SU-DHL-6 (cell line): Measurements from ENCODE around the gene COMT.

Experiments used
- H2AFZ ChIP-seq: fragments of 200-600 bp; sonication (generic); 2 replicates; pipeline ENCODE4 v1.6.1; 2014; ENCODE audit warnings: low read depth, mild to moderate bottlenecking, moderate library complexity, mixed read lengths, antibody characterized with exemption, low read length; ENCODE audit not compliant: severe bottlenecking
- H3F3A ChIP-seq: fragments of 200-600 bp; shearing (Covaris generic); 2 replicates; pipeline ENCODE4 v1.6.0; 2016; ENCODE audit warnings: antibody characterized with exemption, mild to moderate bottlenecking; ENCODE audit not compliant: insufficient read depth
- H3K27ac ChIP-seq: fragments of 200-600 bp; sonication (generic); 2 replicates; pipeline ENCODE4 v1.5.1; 2016; ENCODE audit warnings: low read depth, mild to moderate bottlenecking, low read length, moderate library complexity, mixed read lengths
- H3K27me3 ChIP-seq: fragments of 200-600 bp; sonication (generic), shearing (Covaris generic); 2 replicates; pipeline ENCODE4 v1.6.0; 2014; ENCODE audit warnings: mild to moderate bottlenecking, low read length
- H3K36me3 ChIP-seq: fragments of 200-600 bp; sonication (generic); 2 replicates; pipeline ENCODE4 v1.6.1; 2014; ENCODE audit warnings: mild to moderate bottlenecking, low read length, mixed read lengths
- H3K4me2 ChIP-seq: fragments of 300-600, 200-600 bp; shearing (Covaris generic), sonication (generic); 2 replicates; pipeline ENCODE4 v1.6.0; 2014; ENCODE audit warnings: low read length, low read depth, mild to moderate bottlenecking; ENCODE audit not compliant: poor library complexity, severe bottlenecking
- H3K4me3 ChIP-seq: fragments of 200-600 bp; sonication (generic); 2 replicates; pipeline ENCODE4 v1.5.1; 2014; ENCODE audit warnings: antibody characterized with exemption, low read length, mild to moderate bottlenecking, mixed read lengths; ENCODE audit not compliant: insufficient read depth, poor library complexity, severe bottlenecking
- H3K79me2 ChIP-seq: fragments of 200-600 bp; sonication (generic); 2 replicates; pipeline ENCODE4 v1.6.1; 2014; ENCODE audit warnings: mild to moderate bottlenecking, low read length, moderate library complexity; ENCODE audit not compliant: insufficient read depth
- H3K9ac ChIP-seq: fragments of 200-600 bp; sonication (generic); 2 replicates; pipeline ENCODE4 v1.7.0; 2014; ENCODE audit warnings: mild to moderate bottlenecking, low read length
- H3K9me2 ChIP-seq: fragments of 200-600 bp; sonication (generic); replicated peaks from 2 replicates; pipeline ENCODE4 v1.6.1; 2014; ENCODE audit warnings: low read length; ENCODE audit not compliant: insufficient read depth
- H3K9me3 ChIP-seq: fragments of 200-600 bp; sonication (generic); 2 replicates; pipeline ENCODE4 v1.6.1; 2014; ENCODE audit warnings: low read length, mixed read lengths; ENCODE audit not compliant: insufficient read depth
- H4K20me1 ChIP-seq: fragments of 200-600 bp; sonication (generic); 2 replicates; pipeline ENCODE4 v1.6.1; 2014; ENCODE audit warnings: low read depth, mild to moderate bottlenecking, antibody characterized with exemption, low read length, moderate library complexity, mixed read lengths
- EZH2phosphoT487 ChIP-seq: fragments of 200-600 bp; sonication (generic), shearing (Covaris generic); conservative IDR thresholded peaks from 2 replicates; pipeline ENCODE4 v1.6.1; 2018; ENCODE audit warnings: mild to moderate bottlenecking, antibody characterized with exemption, low read length, moderate library complexity, mixed read lengths
- TF ChIP-seq, protein P1 (sequence below): fragments of 200-600 bp; sonication (generic); IDR thresholded peaks from one replicate; pipeline ENCODE4 v1.5.1; 2017; ENCODE audit warnings: antibody characterized with exemption, mild to moderate bottlenecking, low read length, moderate library complexity; ENCODE audit not compliant: insufficient read depth, poor library complexity, severe bottlenecking

COMT gene

DNA sequence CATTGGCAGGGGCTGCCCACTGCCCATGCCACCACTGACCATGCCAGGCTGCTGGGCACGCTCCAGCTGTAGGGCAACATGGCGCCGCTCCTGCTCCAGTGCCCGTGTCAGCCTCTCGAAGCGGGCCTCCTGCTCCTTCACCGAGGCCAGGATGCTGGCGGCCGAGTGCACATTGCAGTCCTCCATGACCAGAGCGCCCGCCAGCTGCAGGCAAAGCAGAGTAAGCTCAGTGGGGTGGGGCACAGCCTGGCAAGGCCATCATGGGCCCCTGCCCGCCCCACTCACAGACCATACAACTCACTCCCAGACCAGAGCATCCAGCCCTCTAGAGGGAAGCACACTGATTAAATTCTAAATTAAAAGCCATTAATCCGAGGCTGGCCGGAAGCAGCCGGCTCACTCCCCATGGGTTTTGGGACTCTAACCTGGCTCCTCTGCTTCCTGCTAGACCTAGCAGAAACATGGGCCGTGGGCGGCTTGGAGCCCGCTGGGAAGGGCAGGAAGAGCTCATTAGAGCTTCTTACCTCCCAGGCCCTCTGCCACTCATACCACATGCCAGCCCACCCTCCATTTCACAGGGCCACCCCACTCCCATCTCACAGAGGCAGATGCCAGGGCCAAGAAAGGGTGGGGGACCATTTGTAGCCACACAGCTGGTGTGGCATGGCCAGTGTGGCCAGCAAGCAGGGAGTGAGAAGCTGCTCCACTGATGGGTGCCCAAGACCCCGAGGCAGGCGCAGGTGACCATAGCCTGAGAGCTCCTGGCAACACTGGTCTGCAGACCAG, 49.2 kb downstream of the COMT start:
- Histone ChIP-seq H3K27ac (no peak overlapping the region), H3F3A (no peaks in the 10 kb centered on the region), H3K9me3 (no peaks in the 10 kb centered on the region), H4K20me1 (no peaks in the 10 kb centered on the region), H3K36me3 (no peaks in the 10 kb centered on the region), H3K27me3 (no peaks in the 10 kb centered on the region), H3K4me2 (no peak overlapping the region), H2AFZ (no peak overlapping the region), H3K9ac (no peak overlapping the region), H3K9me2 (no peaks in the 10 kb centered on the region), H3K79me2 (no peaks in the 10 kb centered on the region), H3K4me3 (no peak overlapping the region)
- TF ChIP-seq, protein P1, sequence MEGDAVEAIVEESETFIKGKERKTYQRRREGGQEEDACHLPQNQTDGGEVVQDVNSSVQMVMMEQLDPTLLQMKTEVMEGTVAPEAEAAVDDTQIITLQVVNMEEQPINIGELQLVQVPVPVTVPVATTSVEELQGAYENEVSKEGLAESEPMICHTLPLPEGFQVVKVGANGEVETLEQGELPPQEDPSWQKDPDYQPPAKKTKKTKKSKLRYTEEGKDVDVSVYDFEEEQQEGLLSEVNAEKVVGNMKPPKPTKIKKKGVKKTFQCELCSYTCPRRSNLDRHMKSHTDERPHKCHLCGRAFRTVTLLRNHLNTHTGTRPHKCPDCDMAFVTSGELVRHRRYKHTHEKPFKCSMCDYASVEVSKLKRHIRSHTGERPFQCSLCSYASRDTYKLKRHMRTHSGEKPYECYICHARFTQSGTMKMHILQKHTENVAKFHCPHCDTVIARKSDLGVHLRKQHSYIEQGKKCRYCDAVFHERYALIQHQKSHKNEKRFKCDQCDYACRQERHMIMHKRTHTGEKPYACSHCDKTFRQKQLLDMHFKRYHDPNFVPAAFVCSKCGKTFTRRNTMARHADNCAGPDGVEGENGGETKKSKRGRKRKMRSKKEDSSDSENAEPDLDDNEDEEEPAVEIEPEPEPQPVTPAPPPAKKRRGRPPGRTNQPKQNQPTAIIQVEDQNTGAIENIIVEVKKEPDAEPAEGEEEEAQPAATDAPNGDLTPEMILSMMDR, result no peak
- no peak for TF ChIP-seq EZH2phosphoT487

DNA sequence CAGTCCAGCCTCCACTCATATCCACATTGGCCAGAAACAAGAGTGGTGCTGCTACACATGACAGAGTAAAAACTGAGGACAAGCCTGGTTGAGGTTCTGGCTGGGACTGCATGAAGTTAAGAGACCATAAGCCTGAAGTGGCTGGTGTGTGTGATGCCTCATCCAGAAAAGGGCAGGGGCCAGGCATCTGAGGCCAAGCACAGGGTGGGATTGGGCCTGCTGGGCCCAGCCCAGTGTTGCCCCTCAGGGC, 49.7 kb downstream of the COMT start:
- H3K27me3 ChIP-seq, result no peaks in the 10 kb centered on the region
- H3K4me3 ChIP-seq, result no peak overlapping the region
- TF ChIP-seq, protein P1, result no peak
- no peak for TF ChIP-seq EZH2phosphoT487
- no peaks in the 10 kb centered on the region for H3F3A ChIP-seq
- H3K9me2 ChIP-seq, result no peaks in the 10 kb centered on the region
- H3K79me2 ChIP-seq, result no peaks in the 10 kb centered on the region
- H3K27ac ChIP-seq, result no peak overlapping the region
- H4K20me1 ChIP-seq, result no peaks in the 10 kb centered on the region
- no peaks in the 10 kb centered on the region for H3K9me3 ChIP-seq
- H3K36me3 ChIP-seq, result no peaks in the 10 kb centered on the region
- H2AFZ ChIP-seq, result no peak overlapping the region
- H3K4me2 ChIP-seq, result no peak overlapping the region
- H3K9ac ChIP-seq, result no peak overlapping the region

DNA sequence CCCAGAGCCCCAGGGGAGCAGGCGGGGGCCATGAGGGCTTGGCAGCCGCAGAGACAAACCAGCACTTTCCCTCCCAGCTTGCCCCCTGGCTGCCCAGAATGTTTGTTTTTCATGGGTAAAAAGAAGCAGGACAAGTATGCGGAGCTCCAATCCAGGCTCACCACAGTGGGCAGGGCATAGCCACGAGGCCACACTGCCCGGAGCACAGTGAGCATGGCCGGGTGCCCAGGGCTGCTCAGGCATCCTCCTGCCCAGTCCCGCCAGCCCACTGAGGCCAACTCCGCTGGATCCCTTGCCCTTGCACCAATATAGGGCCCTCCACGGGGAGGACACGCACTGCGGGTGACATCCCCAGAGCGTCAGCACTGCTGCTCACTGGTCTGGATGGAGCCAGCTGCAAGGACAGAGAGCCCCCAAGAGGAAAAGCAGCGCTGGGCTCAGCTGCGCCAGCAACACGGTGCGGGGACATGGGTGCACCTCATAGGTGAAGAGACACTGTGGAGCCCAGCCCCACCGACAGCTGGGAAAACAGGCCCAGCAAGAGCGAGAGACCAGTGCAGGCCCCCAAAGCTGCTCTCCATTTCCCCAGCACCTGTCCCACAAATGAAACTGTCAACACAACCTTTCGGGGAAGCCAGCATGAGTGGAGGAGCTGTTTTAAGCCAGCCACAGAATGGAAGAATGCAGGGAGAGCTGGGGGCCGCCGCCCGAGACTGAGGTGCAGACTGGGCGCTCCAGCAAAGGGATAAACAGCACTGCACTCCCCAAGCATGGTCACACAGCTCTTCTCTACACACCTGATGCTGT, 50.3 kb downstream of the COMT start:
- no peak overlapping the region for H3K4me3 ChIP-seq
- no peak overlapping the region for H2AFZ ChIP-seq
- TF ChIP-seq EZH2phosphoT487, result no peak
- TF ChIP-seq, protein P1, result no peak
- H3K27ac ChIP-seq, result no peak overlapping the region
- H3K9ac ChIP-seq, result no peak overlapping the region
- H3K9me2 ChIP-seq, result no peaks in the 10 kb centered on the region
- no peaks in the 10 kb centered on the region for H3K36me3 ChIP-seq
- no peaks in the 10 kb centered on the region for H4K20me1 ChIP-seq
- no peaks in the 10 kb centered on the region for H3K79me2 ChIP-seq
- no peaks in the 10 kb centered on the region for H3K27me3 ChIP-seq
- H3K9me3 ChIP-seq, result no peaks in the 10 kb centered on the region
- no peak overlapping the region for H3K4me2 ChIP-seq
- H3F3A ChIP-seq, result no peaks in the 10 kb centered on the region
